SK-N-SH treated with all-trans-retinoic acid at 6 μM for 48 hours (cell line): ENCODE measurements around the gene CDNF.

Experiments
- ATAC-seq: fragments of 200-7000 bp; cut with Tn5 transposase; 3 replicates; pipeline ENCODE4 v1.9.1; 2020; ENCODE audit warnings: mild to moderate bottlenecking, moderate library complexity
- ARNTL ChIP-seq: fragments of 450-650 bp; formaldehyde crosslinking; IDR thresholded peaks from 2 replicates; pipeline ENCODE4 v1.5.0; 2020; ENCODE audit warnings: low read depth, mild to moderate bottlenecking, moderate library complexity, borderline replicate concordance
- BACH2 ChIP-seq: fragments of 250-450 bp; sonication (Bioruptor Pico); IDR thresholded peaks from 2 replicates; pipeline ENCODE4 v1.9.0; 2021; ENCODE audit warnings: mild to moderate bottlenecking, borderline replicate concordance
- CREB5 ChIP-seq: fragments of 250-450 bp; sonication (Bioruptor Pico); IDR thresholded peaks from 2 replicates; pipeline ENCODE4 v1.5.1; 2020; ENCODE audit warnings: low read depth, mild to moderate bottlenecking, moderate library complexity
- CSDC2 ChIP-seq: fragments of 250-450 bp; sonication (Bioruptor Pico); IDR thresholded peaks from 2 replicates; pipeline ENCODE4 v1.5.0; 2020; ENCODE audit warnings: mild to moderate bottlenecking, moderate library complexity
- CSRNP3 ChIP-seq: fragments of 250-450 bp; sonication (Bioruptor Pico); IDR thresholded peaks from 2 replicates; pipeline ENCODE4 v1.5.1; 2021; ENCODE audit warnings: mild to moderate bottlenecking, moderate library complexity
- ESRRG ChIP-seq: fragments of 250-450 bp; sonication (Bioruptor Pico); IDR thresholded peaks from 2 replicates; pipeline ENCODE4 v1.6.1; 2021; ENCODE audit warnings: mild to moderate bottlenecking
- GLIS3 ChIP-seq: fragments of 250-450 bp; sonication (Bioruptor Pico); IDR thresholded peaks from 2 replicates; pipeline ENCODE4 v1.5.0; 2020; ENCODE audit warnings: mild to moderate bottlenecking, moderate library complexity
- ISL1 ChIP-seq: fragments of 250-450 bp; sonication (Bioruptor Pico); IDR thresholded peaks from 2 replicates; pipeline ENCODE4 v2.1.2; 2022; ENCODE audit warnings: mild to moderate bottlenecking, moderate library complexity
- OSR1 ChIP-seq: fragments of 250-450 bp; sonication (Bioruptor Pico); IDR thresholded peaks from 2 replicates; pipeline ENCODE4 v1.8.0; 2022; ENCODE audit warnings: moderate library complexity, mild to moderate bottlenecking, inconsistent platforms
- PATZ1 ChIP-seq: fragments of 250-450 bp; sonication (Bioruptor Pico); IDR thresholded peaks from 2 replicates; pipeline ENCODE4 v1.8.0; 2020; ENCODE audit warnings: mild to moderate bottlenecking, moderate library complexity, borderline replicate concordance
- POU6F1 ChIP-seq: fragments of 250-450 bp; sonication (Bioruptor Pico); IDR thresholded peaks from 2 replicates; pipeline ENCODE4 v1.8.0; 2021; ENCODE audit warnings: low read depth, mild to moderate bottlenecking, moderate library complexity, borderline replicate concordance
- PPARA ChIP-seq: fragments of 250-450 bp; sonication (Bioruptor Pico); IDR thresholded peaks from 2 replicates; pipeline ENCODE4 v1.5.0; 2020; ENCODE audit warnings: mild to moderate bottlenecking, borderline replicate concordance
- RARB ChIP-seq: fragments of 250-450 bp; sonication (Bioruptor Pico); IDR thresholded peaks from 2 replicates; pipeline ENCODE4 v1.8.0; 2021; ENCODE audit warnings: mild to moderate bottlenecking, moderate library complexity
- SNAI2 ChIP-seq: fragments of 250-450 bp; sonication (Bioruptor Pico); IDR thresholded peaks from 2 replicates; pipeline ENCODE4 v1.5.0; 2020; ENCODE audit warnings: mild to moderate bottlenecking, moderate library complexity
- TCF4 ChIP-seq: fragments of 250-450 bp; sonication (Bioruptor Pico); IDR thresholded peaks from 2 replicates; pipeline ENCODE4 v1.8.0; 2021; ENCODE audit warnings: mild to moderate bottlenecking, moderate library complexity, borderline replicate concordance
- TOX ChIP-seq: fragments of 250-450 bp; sonication (Bioruptor Pico); IDR thresholded peaks from 2 replicates; pipeline ENCODE4 v1.8.0; 2021; ENCODE audit warnings: mild to moderate bottlenecking, moderate library complexity, borderline replicate concordance
- TSHZ2 ChIP-seq: fragments of 250-450 bp; sonication (Bioruptor Pico); IDR thresholded peaks from 2 replicates; pipeline ENCODE4 v1.5.0; 2020; ENCODE audit warnings: mild to moderate bottlenecking, moderate library complexity
- ZFP3 ChIP-seq: fragments of 250-450 bp; sonication (Bioruptor Pico); IDR thresholded peaks from 2 replicates; pipeline ENCODE4 v1.5.0; 2020; ENCODE audit warnings: mild to moderate bottlenecking, moderate library complexity
- ZFP30 ChIP-seq: fragments of 450-650 bp; formaldehyde crosslinking; IDR thresholded peaks from 2 replicates; pipeline ENCODE4 v1.5.0; 2022; ENCODE audit warnings: mild to moderate bottlenecking, moderate library complexity
- ZNF565 ChIP-seq: fragments of 450-650 bp; formaldehyde crosslinking; conservative IDR thresholded peaks from 2 replicates; pipeline ENCODE4 v1.5.0; 2020; ENCODE audit warnings: low read depth, mild to moderate bottlenecking, moderate library complexity
- ZNF70 ChIP-seq: fragments of 450-650 bp; formaldehyde crosslinking; IDR thresholded peaks from 2 replicates; pipeline ENCODE4 v1.5.0; 2020; ENCODE audit warnings: mild to moderate bottlenecking, moderate library complexity

CDNF gene

DNA sequence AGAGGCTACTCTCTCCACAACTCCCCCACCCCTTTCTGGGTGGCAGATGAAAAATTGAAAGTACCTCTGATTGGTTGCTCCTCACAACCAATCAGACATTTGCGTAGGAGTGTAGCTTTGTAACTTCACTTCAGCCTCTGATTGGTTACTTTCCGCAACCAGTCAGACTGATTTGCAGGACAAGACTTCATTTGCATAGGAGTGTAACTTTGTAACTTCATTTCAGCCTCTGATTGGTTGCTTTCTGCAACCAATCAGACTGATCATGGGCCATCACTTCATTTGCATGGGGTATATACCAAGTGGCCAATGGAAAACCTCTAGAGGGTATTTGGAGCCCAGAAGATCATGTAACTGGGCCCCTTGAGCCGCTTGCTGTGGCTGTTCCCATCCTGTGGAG lies 25.6 kb downstream of the CDNF start (continued):
- no peak for TF ChIP-seq ZNF565 (CRISPR knock-in tag)
- TF ChIP-seq ZNF70 (CRISPR knock-in tag), result no peak
- no peak for TF ChIP-seq PPARA (CRISPR knock-in tag)
- TF ChIP-seq CREB5 (CRISPR knock-in tag), result no peak
- no peak for TF ChIP-seq PATZ1 (CRISPR knock-in tag)
- TF ChIP-seq ZFP30 (CRISPR knock-in tag), result no peak
- TF ChIP-seq BACH2 (CRISPR knock-in tag), result no peak

- TF ChIP-seq TSHZ2 (CRISPR knock-in tag) (no peak), ARNTL (no peak), PATZ1 (CRISPR knock-in tag) (no peak), GLIS3 (no peak), OSR1 (CRISPR knock-in tag) (no peak), ZFP3 (no peak), TCF4 (CRISPR knock-in tag) (no peak), CSDC2 (CRISPR knock-in tag) (no peak), BACH2 (CRISPR knock-in tag) (no peak), ISL1 (CRISPR knock-in tag) (no peak), ESRRG (no peak), POU6F1 (CRISPR knock-in tag) (no peak), TOX (no peak), SNAI2 (CRISPR knock-in tag) (no peak), CSRNP3 (no peak), ZFP30 (CRISPR knock-in tag) (no peak), RARB (no peak)
Measured at GRCh38 chr10:14810969-14811953, 26.6 kb downstream of the CDNF start.

More at GRCh38 chr10:14810969-14811953, 26.6 kb downstream of the CDNF start:
- ATAC-seq, result no peak
